Epithelial cell of esophagus (primary cell): Measurements from ENCODE around the gene IL4I1.

ENCODE experiments used
- DNase-seq: peaks from one replicate; pipeline ENCODE4 v3.0.0; 2010; ENCODE audit warnings: low read depth
- H3K4me3 ChIP-seq: 2 replicates; pipeline ENCODE4 v1.5.1; 2011; ENCODE audit warnings: mild to moderate bottlenecking, low read length, control low read depth
- CTCF ChIP-seq: IDR thresholded peaks from 2 replicates; pipeline ENCODE4 v1.5.1; 2011; ENCODE audit warnings: low read depth, mild to moderate bottlenecking, low read length, control low read depth, inconsistent platforms; ENCODE audit not compliant: insufficient read depth; ENCODE audit errors: missing control alignments

The IL4I1 gene

GRCh38 chr19:49908480-49909420 is 12.1 kb upstream of the IL4I1 start:
- DNase-seq = no peak
- no peak for TF ChIP-seq CTCF
- H3K4me3 ChIP-seq = no peak overlapping the region

- no peak for TF ChIP-seq CTCF
- H3K4me3 ChIP-seq = no peak overlapping the region
- no peak for DNase-seq
These were observed 11.2 kb upstream of the IL4I1 start for GRCh38 chr19:49907745-49908446.

GRCh38 chr19:49906879-49907564 is 10.3 kb upstream of the IL4I1 start:
- no peak for TF ChIP-seq CTCF
- DNase-seq = no peak
- H3K4me3 ChIP-seq = no peak overlapping the region

GRCh38 chr19:49904136-49904535 is 7.4 kb upstream of the IL4I1 start:
- H3K4me3 ChIP-seq = no peak overlapping the region
- no peak for TF ChIP-seq CTCF
- DNase-seq = no peak

- no peak for DNase-seq
- TF ChIP-seq CTCF = no peak
- H3K4me3 ChIP-seq = no peak overlapping the region
These were observed 955 bp downstream of the IL4I1 start for GRCh38 chr19:49895566-49896297.

GRCh38 chr19:49894879-49895565 is 1.7 kb downstream of the IL4I1 start:
- TF ChIP-seq CTCF = no peak
- no peak for DNase-seq
- no peak overlapping the region for H3K4me3 ChIP-seq
